Activated naive CD8-positive, alpha-beta T cell treated with anti-CD3 and anti-CD28 coated beads for 36 hours (primary cell): ENCODE measurements around the gene PSRC1. TPM values are rescaled to one million over a fixed set of nuclear protein-coding genes. Genes with fewer than 3 reads are reported as not detected.

ENCODE experiments used
- DNase-seq: peaks from one replicate; pipeline ENCODE4 v3.0.0; 2021
- H3K27ac Mint-ChIP-seq: one replicate; pipeline ENCODE4 v1.8.0; 2022; ENCODE audit warnings: mild to moderate bottlenecking, moderate library complexity, mixed read lengths
- H3K27me3 Mint-ChIP-seq: one replicate; pipeline ENCODE4 v1.8.0; 2022; ENCODE audit warnings: mild to moderate bottlenecking, mixed read lengths
- H3K36me3 Mint-ChIP-seq: one replicate; pipeline ENCODE4 v1.8.0; 2021; ENCODE audit warnings: mild to moderate bottlenecking, mixed read lengths
- H3K4me1 Mint-ChIP-seq: one replicate; pipeline ENCODE4 v1.8.0; 2021; ENCODE audit warnings: mixed read lengths
- H3K4me3 Mint-ChIP-seq: one replicate; pipeline ENCODE4 v1.8.0; 2022; ENCODE audit warnings: mild to moderate bottlenecking, moderate library complexity, mixed read lengths
- H3K9me3 Mint-ChIP-seq: one replicate; pipeline ENCODE4 v1.8.0; 2022; ENCODE audit warnings: mixed read lengths
- total RNA-seq, 2 experiments: library from RNA; stranded (reverse); gene quantifications; one replicate each; pipeline ENCODE4 v1.2.3, GENCODE V29; 2021

PSRC1 gene
- total RNA-seq, 2 experiments from 2014 or later, result 10.7 to 12.2 TPM

- H3K27ac Mint-ChIP-seq, result no peak overlapping the region
- H3K27me3 Mint-ChIP-seq, result no peaks in the 10 kb centered on the region
Observed at GRCh38 chr1:109269981-109270622, 12.8 kb downstream of the PSRC1 start.

GRCh38 chr1:109269212-109269980, 13.5 kb downstream of the PSRC1 start:
- DNase-seq, result no peak
- H3K4me1 Mint-ChIP-seq, result peaks cover 3% of the 10 kb centered on the region
- no peaks in the 10 kb centered on the region for H3K36me3 Mint-ChIP-seq
- H3K27ac Mint-ChIP-seq, result no peak overlapping the region
- H3K4me3 Mint-ChIP-seq, result no peak overlapping the region
- no peaks in the 10 kb centered on the region for H3K9me3 Mint-ChIP-seq
- no peaks in the 10 kb centered on the region for H3K27me3 Mint-ChIP-seq

More at GRCh38 chr1:109269981-109270622, 12.8 kb downstream of the PSRC1 start:
- peaks cover 3% of the 10 kb centered on the region for H3K4me1 Mint-ChIP-seq
- H3K36me3 Mint-ChIP-seq, result no peaks in the 10 kb centered on the region
- H3K4me3 Mint-ChIP-seq, result no peak overlapping the region
- no peaks in the 10 kb centered on the region for H3K9me3 Mint-ChIP-seq
- DNase-seq, result no peak

- H3K4me1 Mint-ChIP-seq, result peaks cover under 1% of the 10 kb centered on the region
- H3K27ac Mint-ChIP-seq, result no peak overlapping the region
- no peaks in the 10 kb centered on the region for H3K9me3 Mint-ChIP-seq
- DNase-seq, result no peak
- H3K36me3 Mint-ChIP-seq, result no peaks in the 10 kb centered on the region
- H3K27me3 Mint-ChIP-seq, result no peaks in the 10 kb centered on the region
- no peak overlapping the region for H3K4me3 Mint-ChIP-seq
Observed at GRCh38 chr1:109268431-109269211, 14.3 kb downstream of the PSRC1 start.

- Mint-ChIP-seq H3K9me3 (no peaks in the 10 kb centered on the region), H3K27ac (no peak overlapping the region), H3K36me3 (no peaks in the 10 kb centered on the region), H3K4me3 (no peak overlapping the region), H3K27me3 (no peaks in the 10 kb centered on the region), H3K4me1 (peaks cover 3% of the 10 kb centered on the region)
- DNase-seq, result no peak
Observed at GRCh38 chr1:109267743-109268300, 15.1 kb downstream of the PSRC1 start.

DNA sequence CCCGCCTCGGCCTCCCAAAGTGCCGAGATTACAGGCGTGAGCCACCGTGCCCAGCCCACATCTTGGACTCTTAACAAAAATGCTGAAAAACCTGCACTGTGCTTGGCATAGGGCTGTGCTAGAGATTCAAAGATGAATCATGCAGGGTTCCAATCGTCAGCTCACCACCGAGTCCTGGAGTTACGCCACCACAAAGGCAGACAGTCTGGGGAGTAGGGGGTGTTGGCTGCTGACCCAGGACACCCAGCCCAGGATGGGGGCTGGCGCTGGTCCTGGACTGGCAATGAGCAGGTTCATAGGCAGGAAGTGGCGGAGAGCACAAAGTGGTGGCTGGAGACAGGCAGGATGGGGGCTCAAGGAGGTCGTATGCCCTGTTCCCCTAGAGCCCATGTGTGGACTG, 16.0 kb downstream of the PSRC1 start:
- no peak overlapping the region for H3K27ac Mint-ChIP-seq
- peaks cover 3% of the 10 kb centered on the region for H3K4me1 Mint-ChIP-seq
- H3K36me3 Mint-ChIP-seq, result no peaks in the 10 kb centered on the region
- no peaks in the 10 kb centered on the region for H3K9me3 Mint-ChIP-seq
- DNase-seq, result no peak
- H3K27me3 Mint-ChIP-seq, result no peaks in the 10 kb centered on the region
- H3K4me3 Mint-ChIP-seq, result no peak overlapping the region

- Mint-ChIP-seq H3K36me3 (no peaks in the 10 kb centered on the region), H3K9me3 (no peaks in the 10 kb centered on the region), H3K27me3 (no peaks in the 10 kb centered on the region), H3K4me1 (peaks cover 3% of the 10 kb centered on the region), H3K4me3 (no peak overlapping the region), H3K27ac (no peak overlapping the region)
- DNase-seq, result no peak
Observed at GRCh38 chr1:109265741-109266330, 17.1 kb downstream of the PSRC1 start.

DNA sequence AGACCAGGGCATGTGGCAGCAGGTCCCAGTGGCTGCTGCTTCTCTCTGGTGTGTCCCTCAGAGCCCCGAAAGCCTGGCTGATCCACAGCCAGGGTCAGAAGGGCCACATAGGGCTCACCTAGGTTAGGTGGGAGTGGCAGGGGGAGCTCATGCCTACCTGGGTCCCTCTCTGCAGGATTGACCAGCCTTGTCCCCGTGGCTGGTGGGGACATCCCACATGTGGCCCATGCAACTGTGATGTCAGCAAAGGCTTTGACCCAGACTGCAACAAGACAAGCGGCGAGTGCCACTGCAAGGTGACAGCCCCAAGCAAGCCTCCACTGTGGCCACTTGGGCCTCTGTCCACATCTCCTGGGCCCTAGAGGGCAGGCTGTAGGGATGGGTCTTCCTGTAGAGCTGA, 17.9 kb downstream of the PSRC1 start:
- Mint-ChIP-seq H3K27me3 (no peaks in the 10 kb centered on the region), H3K36me3 (no peaks in the 10 kb centered on the region), H3K27ac (no peak overlapping the region), H3K4me1 (peaks cover 3% of the 10 kb centered on the region), H3K4me3 (no peak overlapping the region), H3K9me3 (no peaks in the 10 kb centered on the region)
- no peak for DNase-seq

DNA sequence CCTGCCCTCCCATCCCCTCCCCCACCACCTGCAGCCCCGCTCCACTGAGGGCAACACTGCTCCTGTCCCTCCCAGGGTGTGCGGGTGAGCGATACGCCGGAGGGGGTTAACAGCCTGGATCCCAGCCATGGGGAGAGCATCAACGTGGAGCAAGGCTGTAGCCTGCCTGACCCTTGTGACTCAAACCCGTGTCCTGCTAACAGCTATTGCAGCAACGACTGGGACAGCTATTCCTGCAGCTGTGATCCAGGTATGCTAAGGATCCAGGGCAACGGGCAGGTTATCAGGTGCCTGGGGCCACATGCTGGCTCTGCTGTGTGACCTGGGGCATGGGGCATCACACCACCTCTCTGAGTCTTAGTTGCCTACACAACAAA, 18.6 kb downstream of the PSRC1 start:
- Mint-ChIP-seq H3K4me1 (peaks cover 3% of the 10 kb centered on the region), H3K9me3 (no peaks in the 10 kb centered on the region), H3K27me3 (no peaks in the 10 kb centered on the region), H3K27ac (no peak overlapping the region), H3K4me3 (no peak overlapping the region), H3K36me3 (no peaks in the 10 kb centered on the region)
- no peak for DNase-seq

- Mint-ChIP-seq H3K27ac (no peak overlapping the region), H3K36me3 (no peaks in the 10 kb centered on the region), H3K27me3 (no peaks in the 10 kb centered on the region), H3K4me3 (no peak overlapping the region), H3K9me3 (no peaks in the 10 kb centered on the region), H3K4me1 (peaks cover 3% of the 10 kb centered on the region)
- DNase-seq, result peak; percentile 83
Observed at GRCh38 chr1:109263597-109264378, 19.2 kb downstream of the PSRC1 start.

DNA sequence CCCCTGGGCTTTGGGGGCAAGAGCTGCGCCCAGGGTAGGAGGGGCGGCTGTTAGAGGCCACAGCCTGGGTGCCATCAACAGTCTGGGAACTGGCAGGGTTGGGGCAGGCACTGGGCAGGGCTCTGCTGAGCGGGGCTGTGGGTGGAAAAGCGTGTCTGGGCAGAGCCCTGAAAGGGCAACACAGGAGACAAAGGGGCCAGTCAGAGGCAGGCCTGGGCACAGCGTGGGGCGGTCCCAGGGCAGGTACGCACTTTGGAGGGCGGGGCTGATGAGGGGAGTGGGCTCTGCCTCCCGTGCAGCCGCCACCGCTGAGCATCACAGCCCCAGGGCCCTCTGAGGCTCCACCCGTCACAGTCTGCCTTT, 19.7 kb downstream of the PSRC1 start:
- Mint-ChIP-seq H3K27ac (no peak overlapping the region), H3K36me3 (no peaks in the 10 kb centered on the region), H3K27me3 (no peaks in the 10 kb centered on the region), H3K4me3 (no peak overlapping the region), H3K4me1 (peaks cover 3% of the 10 kb centered on the region), H3K9me3 (no peaks in the 10 kb centered on the region)
- no peak for DNase-seq

DNA sequence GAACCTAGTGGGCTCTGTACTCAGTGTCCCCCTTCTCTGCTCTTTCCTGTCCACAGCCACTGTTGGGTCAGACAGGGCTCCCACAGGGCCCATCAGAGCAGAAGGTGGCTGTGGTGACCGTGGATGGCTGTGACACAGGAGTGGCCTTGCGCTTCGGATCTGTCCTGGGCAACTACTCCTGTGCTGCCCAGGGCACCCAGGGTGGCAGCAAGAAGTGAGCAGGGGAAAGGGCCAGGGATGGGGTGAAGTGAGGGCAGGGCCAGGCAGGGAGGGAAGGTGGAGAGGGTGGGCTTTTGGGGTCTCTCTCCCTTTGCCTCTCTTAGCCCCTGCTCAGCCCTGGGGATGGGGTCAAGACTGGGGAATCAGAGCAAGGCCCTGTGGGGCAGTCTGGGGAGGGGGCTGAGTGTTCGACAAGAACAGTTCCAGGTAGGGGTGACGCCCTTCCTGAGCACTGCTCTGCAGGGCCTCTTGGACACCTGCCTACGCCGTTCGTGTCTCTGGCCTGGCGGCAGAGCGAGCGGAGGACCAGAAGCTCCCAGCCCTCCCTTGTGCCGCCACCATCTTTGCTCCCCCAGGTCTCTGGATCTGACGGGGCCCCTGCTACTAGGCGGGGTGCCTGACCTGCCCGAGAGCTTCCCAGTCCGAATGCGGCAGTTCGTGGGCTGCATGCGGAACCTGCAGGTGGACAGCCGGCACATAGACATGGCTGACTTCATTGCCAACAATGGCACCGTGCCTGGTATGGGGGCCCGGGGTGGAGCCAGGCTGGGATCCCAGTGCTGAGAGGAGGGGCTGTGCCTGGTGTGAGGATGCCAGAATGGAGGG, 20.5 kb downstream of the PSRC1 start:
- DNase-seq, result no peak
- H3K4me1 Mint-ChIP-seq, result peaks cover 3% of the 10 kb centered on the region
- no peaks in the 10 kb centered on the region for H3K36me3 Mint-ChIP-seq
- H3K27ac Mint-ChIP-seq, result no peak overlapping the region
- H3K27me3 Mint-ChIP-seq, result no peaks in the 10 kb centered on the region
- H3K9me3 Mint-ChIP-seq, result no peaks in the 10 kb centered on the region
- H3K4me3 Mint-ChIP-seq, result no peak overlapping the region

DNA sequence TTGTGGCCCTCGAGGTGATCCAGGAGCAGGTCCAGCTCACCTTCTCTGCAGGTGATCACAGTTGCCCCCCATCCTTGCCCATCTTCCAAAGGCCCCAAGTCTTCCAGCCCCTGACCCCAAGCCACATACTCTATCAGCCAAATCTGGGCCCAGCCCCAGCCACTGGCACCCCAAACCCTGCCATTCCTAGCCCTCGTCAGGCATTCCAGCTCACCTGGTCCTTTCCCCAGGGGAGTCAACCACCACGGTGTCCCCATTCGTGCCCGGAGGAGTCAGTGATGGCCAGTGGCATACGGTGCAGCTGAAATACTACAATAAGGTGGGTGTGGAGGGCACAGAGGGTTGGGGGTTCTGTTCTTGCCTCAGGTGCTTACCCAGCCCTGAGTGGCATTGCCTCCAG, 21.4 kb downstream of the PSRC1 start:
- H3K9me3 Mint-ChIP-seq, result no peaks in the 10 kb centered on the region
- H3K4me1 Mint-ChIP-seq, result peaks cover 3% of the 10 kb centered on the region
- H3K36me3 Mint-ChIP-seq, result no peaks in the 10 kb centered on the region
- DNase-seq, result no peak
- H3K27ac Mint-ChIP-seq, result no peak overlapping the region
- no peaks in the 10 kb centered on the region for H3K27me3 Mint-ChIP-seq
- no peak overlapping the region for H3K4me3 Mint-ChIP-seq

GRCh38 chr1:109261006-109261405, 21.9 kb downstream of the PSRC1 start:
- no peak for DNase-seq
- no peaks in the 10 kb centered on the region for H3K36me3 Mint-ChIP-seq
- no peaks in the 10 kb centered on the region for H3K27me3 Mint-ChIP-seq
- no peak overlapping the region for H3K4me3 Mint-ChIP-seq
- no peaks in the 10 kb centered on the region for H3K9me3 Mint-ChIP-seq
- H3K4me1 Mint-ChIP-seq, result peaks cover 3% of the 10 kb centered on the region
- no peak overlapping the region for H3K27ac Mint-ChIP-seq
